ENCODE results near the gene MTHFR. TPM values are rescaled to one million over a fixed set of nuclear protein-coding genes. Genes with fewer than 3 reads are reported as not detected.

The MTHFR gene
- 40.9 TPM for total RNA-seq

GRCh38 chr1:11805422-11806306 is at the start of gene MTHFR, which contains the start of gene CLCN6:
MTHFR (minus strand) TSS chr1:11805964; CDS start chr1:11803116, 2,848 bp downstream.
CLCN6 (plus strand) TSS chr1:11806191; CDS start chr1:11806263, 72 bp downstream.
- DNase-seq (ENCODE audit: low read depth in 2 of 3, low spot score in 2 of 3), result peak; percentile 91 to 99 (median 99)

GRCh38 chr1:11855430-11855829 is 49.7 kb upstream of the MTHFR start:
- no peak for DNase-seq (ENCODE audit: low read depth in 2 of 3, low spot score in 2 of 3)

- no peak for DNase-seq (ENCODE audit: low read depth in 2 of 3, low spot score in 2 of 3)
Measured at GRCh38 chr1:11854519-11854918, 48.8 kb upstream of the MTHFR start.

- peak in 1 of 3 donors; percentile 19 for DNase-seq (ENCODE audit: low read depth in 2 of 3, low spot score in 2 of 3)
Measured at GRCh38 chr1:11851180-11851579, 45.4 kb upstream of the MTHFR start.

GRCh38 chr1:11850156-11850555 is 44.4 kb upstream of the MTHFR start:
- no peak for DNase-seq (ENCODE audit: low read depth in 2 of 3, low spot score in 2 of 3)

GRCh38 chr1:11848373-11848700 is 42.6 kb upstream of the MTHFR start:
- DNase-seq (ENCODE audit: low read depth in 2 of 3, low spot score in 2 of 3), result no peak

GRCh38 chr1:11847667-11848372 is 42.1 kb upstream of the MTHFR start, which contains the start of gene NPPA:
NPPA (minus strand) TSS chr1:11847783; CDS start chr1:11847684, 99 bp downstream.
- DNase-seq (ENCODE audit: low read depth in 2 of 3, low spot score in 2 of 3), result peak in 1 of 3 donors; percentile 25

GRCh38 chr1:11845641-11846335 is 40.0 kb upstream of the MTHFR start:
- peak in 1 of 3 donors; percentile 39 for DNase-seq (ENCODE audit: low read depth in 2 of 3, low spot score in 2 of 3)

GRCh38 chr1:11842154-11843041 is 36.6 kb upstream of the MTHFR start:
- DNase-seq (ENCODE audit: low read depth in 2 of 3, low spot score in 2 of 3), result peak in 2 of 3 donors; percentile 90 to 97

- peak in 1 of 3 donors; percentile 54 for DNase-seq (ENCODE audit: low read depth in 2 of 3, low spot score in 2 of 3)
Measured at GRCh38 chr1:11841245-11842153, 35.7 kb upstream of the MTHFR start.

GRCh38 chr1:11839727-11840705 is 34.3 kb upstream of the MTHFR start:
- no peak for DNase-seq (ENCODE audit: low read depth in 2 of 3, low spot score in 2 of 3)

- peak; percentile 53 to 71 (median 55) for DNase-seq (ENCODE audit: low read depth in 2 of 3, low spot score in 2 of 3)
Measured at GRCh38 chr1:11838349-11839272, 32.8 kb upstream of the MTHFR start.

GRCh38 chr1:11837767-11838348 is 32.1 kb upstream of the MTHFR start:
- no peak for DNase-seq (ENCODE audit: low read depth in 2 of 3, low spot score in 2 of 3)

GRCh38 chr1:11836955-11837766 is 31.4 kb upstream of the MTHFR start:
- no peak for DNase-seq (ENCODE audit: low read depth in 2 of 3, low spot score in 2 of 3)

GRCh38 chr1:11835441-11836225 is 29.9 kb upstream of the MTHFR start:
- no peak for DNase-seq (ENCODE audit: low read depth in 2 of 3, low spot score in 2 of 3)

All from hematopoietic multipotent progenitor cell (in vitro differentiated cells).